Posterior vena cava (tissue), 2 donors: ENCODE results near the gene ARHGEF40. TPM values are rescaled to one million over a fixed set of nuclear protein-coding genes. Genes with fewer than 3 reads are reported as not detected.

Source experiments
- microRNA-seq, 2 donors: library from miRNA; unstranded; fragments of <30 nt; microRNA quantifications; one replicate each; pipeline ENCODE4 v1.2.0, GENCODE V29; 2020 to 2021; ENCODE audit warnings: borderline microRNAs expressed in 2 of 2
- total RNA-seq, 2 donors: library from RNA; stranded (reverse); fragmentation: NEBNext Ultra II Directional; extraction: Animal tissue kit (Norgen Biotek cat#: 25700); gene quantifications; one replicate each; pipeline ENCODE4 v1.2.1, GENCODE V29; 2021
- donor health status: DM: yes; HTN: yes; CAD: no.
- donor health status: DM: yes; HTN: yes; CAD: no.

ARHGEF40 gene
- total RNA-seq, 2 donors from 2014 or later = 41.4 to 48.6 TPM

Small RNAs within 50 kb of the gene (microRNA-seq; reads per million reads assigned to microRNA genes)
- gene MIR6717 = 0 reads per million in 2 donors

Other genes starting within 250 kb of the ARHGEF40 start
- gene RNASE3, start 178.9 kb upstream of the ARHGEF40 start, total RNA-seq = under 1 TPM; 0.48 to 0.60 TPM
- gene RNASE2, start 114.8 kb upstream of the ARHGEF40 start, total RNA-seq = 1 to 10 TPM; 3.7 to 9.7 TPM
- gene METTL17, start 80.3 kb upstream of the ARHGEF40 start, total RNA-seq = 10 to 100 TPM; 30.1 to 33.5 TPM
- 1 to 10 TPM in 1 of 2 donors, under 1 TPM in 1; 0.24 to 1.1 TPM for gene SLC39A2, start 71.0 kb upstream of the ARHGEF40 start, total RNA-seq
- 10 to 100 TPM; 78.0 to 80.7 TPM for gene NDRG2, start 45.2 kb upstream of the ARHGEF40 start, total RNA-seq
- not detected for gene TPPP2, start 40.1 kb upstream of the ARHGEF40 start, total RNA-seq
- gene RNASE13, start 35.5 kb upstream of the ARHGEF40 start, total RNA-seq = not detected
- not detected for gene RNASE7, start 27.9 kb upstream of the ARHGEF40 start, total RNA-seq
- gene RNASE8, start 12.5 kb upstream of the ARHGEF40 start, total RNA-seq = not detected
- 10 to 100 TPM; 27.0 to 37.6 TPM for gene ZNF219, start 28.4 kb downstream of the ARHGEF40 start, total RNA-seq
- not detected for gene TMEM253, start 30.8 kb downstream of the ARHGEF40 start, total RNA-seq
- not detected for gene OR5AU1, start 85.8 kb downstream of the ARHGEF40 start, total RNA-seq
- 100 to 1,000 TPM; 239 to 283 TPM for gene HNRNPC, start 199.1 kb downstream of the ARHGEF40 start, total RNA-seq
- under 1 TPM; 0.10 to 0.88 TPM for gene RPGRIP1, start 209.8 kb downstream of the ARHGEF40 start, total RNA-seq